DOHH2 (cell line): ENCODE results near the gene RBX1.

Experiments used
- H3F3A ChIP-seq: fragments of 200-600 bp; sonication (generic), shearing (Covaris generic); 2 replicates; pipeline ENCODE4 v1.6.0; 2016; ENCODE audit warnings: antibody characterized with exemption, mild to moderate bottlenecking; ENCODE audit not compliant: control insufficient read depth, insufficient read depth
- H3K27ac ChIP-seq: fragments of 200-600 bp; sonication (generic); 2 replicates; pipeline ENCODE4 v1.5.1; 2014; ENCODE audit warnings: low read depth, mild to moderate bottlenecking, low read length, moderate library complexity
- H3K27me3 ChIP-seq: fragments of 200-600 bp; sonication (generic); 2 replicates; pipeline ENCODE4 v1.6.1; 2014; ENCODE audit warnings: mild to moderate bottlenecking, low read length, mixed read lengths; ENCODE audit not compliant: control insufficient read depth
- H3K36me3 ChIP-seq: fragments of 200-600 bp; sonication (generic); 2 replicates; pipeline ENCODE4 v1.6.1; 2014; ENCODE audit warnings: mild to moderate bottlenecking, low read length, moderate library complexity, mixed read lengths; ENCODE audit not compliant: control insufficient read depth
- H3K4me1 ChIP-seq: fragments of 200-600 bp; sonication (generic); 2 replicates; pipeline ENCODE4 v1.6.1; 2014; ENCODE audit warnings: mild to moderate bottlenecking, low read length, mixed read lengths; ENCODE audit not compliant: control insufficient read depth
- H3K4me2 ChIP-seq: fragments of 200-600 bp; sonication (generic); 2 replicates; pipeline ENCODE4 v1.6.0; 2014; ENCODE audit warnings: mild to moderate bottlenecking, low read length, moderate library complexity
- H3K4me3 ChIP-seq: fragments of 200-600 bp; sonication (generic); 2 replicates; pipeline ENCODE4 v1.5.1; 2014; ENCODE audit warnings: mild to moderate bottlenecking, low read length, mixed read lengths
- H3K79me2 ChIP-seq: fragments of 200-600 bp; sonication (generic); 2 replicates; pipeline ENCODE4 v1.6.1; 2014; ENCODE audit warnings: mild to moderate bottlenecking, low read length, mixed read lengths; ENCODE audit not compliant: control insufficient read depth
- H3K9me2 ChIP-seq: fragments of 200-600 bp; sonication (generic); replicated peaks from 2 replicates; pipeline ENCODE4 v1.6.1; 2014; ENCODE audit warnings: mild to moderate bottlenecking, low read length, mixed read lengths; ENCODE audit not compliant: control insufficient read depth
- H3K9me3 ChIP-seq: fragments of 200-600 bp; sonication (generic); 2 replicates; pipeline ENCODE4 v1.6.1; 2014; ENCODE audit warnings: antibody characterized with exemption, low read length, mixed read lengths; ENCODE audit not compliant: control insufficient read depth, insufficient read depth
- H4K20me1 ChIP-seq: fragments of 200-600 bp; sonication (generic); 2 replicates; pipeline ENCODE4 v1.6.0; 2014; ENCODE audit warnings: low read depth, mild to moderate bottlenecking, antibody characterized with exemption, low read length, moderate library complexity; ENCODE audit not compliant: control insufficient read depth, insufficient read depth
- EZH2phosphoT487 ChIP-seq: fragments of 200-600 bp; sonication (generic); IDR thresholded peaks from 2 replicates; pipeline ENCODE4 v1.6.1; 2017; ENCODE audit warnings: borderline replicate concordance, mild to moderate bottlenecking, antibody characterized with exemption, low read length, moderate library complexity, mixed read lengths
- TF ChIP-seq, protein P1 (sequence below): fragments of 200-600 bp; sonication (generic); IDR thresholded peaks from one replicate; pipeline ENCODE4 v1.5.1; 2014; ENCODE audit warnings: antibody characterized with exemption, mild to moderate bottlenecking, low read depth, low read length; ENCODE audit not compliant: poor library complexity, severe bottlenecking

RBX1 gene

DNA sequence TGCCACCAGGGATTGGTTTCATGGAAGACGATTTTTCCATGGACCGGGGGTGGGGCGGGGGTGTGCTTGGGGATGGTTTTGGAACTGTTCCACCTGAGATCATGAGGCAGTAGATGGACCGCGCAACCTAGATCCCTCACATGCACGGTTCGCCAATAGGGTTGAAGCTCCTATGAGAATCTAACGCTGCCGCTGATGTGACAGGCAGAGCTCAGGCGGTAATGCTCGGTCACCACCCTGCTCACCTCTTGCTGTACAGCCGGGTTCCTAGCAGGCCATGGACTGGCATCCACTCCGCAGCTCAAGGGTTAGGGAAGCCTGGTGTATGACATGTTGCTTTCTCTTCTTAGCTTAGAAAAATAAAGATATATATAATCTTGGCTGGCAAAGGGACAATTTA lies 22.0 kb downstream of the RBX1 start:
- Histone ChIP-seq H3K79me2 (no peaks in the 10 kb centered on the region), H4K20me1 (no peaks in the 10 kb centered on the region), H3K9me2 (no peaks in the 10 kb centered on the region), H3K36me3 (peaks cover 39% of the 10 kb centered on the region), H3K4me1 (no peaks in the 10 kb centered on the region), H3F3A (peaks cover 17% of the 10 kb centered on the region), H3K27ac (no peak overlapping the region), H3K27me3 (no peaks in the 10 kb centered on the region), H3K4me2 (no peak overlapping the region), H3K9me3 (no peaks in the 10 kb centered on the region), H3K4me3 (no peak overlapping the region)
- TF ChIP-seq EZH2phosphoT487, result no peak
- TF ChIP-seq, protein P1, sequence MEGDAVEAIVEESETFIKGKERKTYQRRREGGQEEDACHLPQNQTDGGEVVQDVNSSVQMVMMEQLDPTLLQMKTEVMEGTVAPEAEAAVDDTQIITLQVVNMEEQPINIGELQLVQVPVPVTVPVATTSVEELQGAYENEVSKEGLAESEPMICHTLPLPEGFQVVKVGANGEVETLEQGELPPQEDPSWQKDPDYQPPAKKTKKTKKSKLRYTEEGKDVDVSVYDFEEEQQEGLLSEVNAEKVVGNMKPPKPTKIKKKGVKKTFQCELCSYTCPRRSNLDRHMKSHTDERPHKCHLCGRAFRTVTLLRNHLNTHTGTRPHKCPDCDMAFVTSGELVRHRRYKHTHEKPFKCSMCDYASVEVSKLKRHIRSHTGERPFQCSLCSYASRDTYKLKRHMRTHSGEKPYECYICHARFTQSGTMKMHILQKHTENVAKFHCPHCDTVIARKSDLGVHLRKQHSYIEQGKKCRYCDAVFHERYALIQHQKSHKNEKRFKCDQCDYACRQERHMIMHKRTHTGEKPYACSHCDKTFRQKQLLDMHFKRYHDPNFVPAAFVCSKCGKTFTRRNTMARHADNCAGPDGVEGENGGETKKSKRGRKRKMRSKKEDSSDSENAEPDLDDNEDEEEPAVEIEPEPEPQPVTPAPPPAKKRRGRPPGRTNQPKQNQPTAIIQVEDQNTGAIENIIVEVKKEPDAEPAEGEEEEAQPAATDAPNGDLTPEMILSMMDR, result no peak

- Histone ChIP-seq H3F3A (peaks cover 14% of the 10 kb centered on the region), H4K20me1 (no peaks in the 10 kb centered on the region), H3K9me2 (no peaks in the 10 kb centered on the region), H3K79me2 (no peaks in the 10 kb centered on the region), H3K4me2 (no peak overlapping the region), H3K27ac (no peak overlapping the region), H3K4me1 (no peaks in the 10 kb centered on the region), H3K4me3 (no peak overlapping the region), H3K36me3 (peaks cover 20% of the 10 kb centered on the region), H3K27me3 (no peaks in the 10 kb centered on the region), H3K9me3 (no peaks in the 10 kb centered on the region)
- TF ChIP-seq, protein P1, result no peak
- no peak for TF ChIP-seq EZH2phosphoT487
Measured at GRCh38 chr22:40975366-40975765, 24.2 kb downstream of the RBX1 start.

DNA sequence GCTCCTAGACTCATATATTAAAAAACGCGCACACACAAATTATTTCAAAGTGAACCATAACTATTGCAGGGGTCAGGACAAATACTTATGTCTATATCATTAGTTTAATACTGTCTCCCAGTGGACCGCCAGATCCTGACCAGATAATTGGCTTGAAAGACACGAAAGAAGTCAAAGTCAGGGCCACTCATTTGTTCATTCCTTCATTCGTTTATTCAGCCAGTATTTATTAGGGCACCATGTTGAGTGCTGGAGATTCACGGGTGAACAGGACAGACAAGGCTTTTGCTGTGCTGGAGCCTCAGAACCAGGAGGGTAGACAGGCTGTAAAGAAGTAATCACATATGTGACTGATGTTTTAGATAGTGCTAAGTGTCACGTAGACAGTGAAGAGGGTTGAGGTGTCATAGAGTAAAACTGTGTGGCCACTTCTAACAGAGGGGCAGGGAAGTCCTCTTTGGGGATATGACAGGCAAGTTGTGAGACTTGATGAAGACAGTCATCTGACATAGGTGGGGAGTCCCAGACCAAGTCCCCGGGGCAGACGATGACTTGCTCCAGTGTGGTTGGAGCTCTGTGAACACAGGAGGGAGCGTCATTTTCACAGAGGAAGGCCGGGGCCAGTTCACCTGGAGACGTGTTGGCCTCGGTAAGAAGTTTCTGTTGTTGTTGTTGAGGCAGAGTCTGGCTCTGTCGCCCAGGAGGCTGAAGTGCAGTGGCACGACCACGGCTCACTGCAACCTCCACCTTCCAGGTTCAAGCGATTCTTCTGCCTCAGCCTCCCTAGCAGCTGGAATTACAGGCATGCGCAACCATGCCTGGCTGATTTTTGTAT lies 25.9 kb downstream of the RBX1 start:
- Histone ChIP-seq H3K79me2 (no peaks in the 10 kb centered on the region), H3F3A (peaks cover 10% of the 10 kb centered on the region), H3K27me3 (no peaks in the 10 kb centered on the region), H3K4me1 (no peaks in the 10 kb centered on the region), H3K27ac (no peak overlapping the region), H3K9me2 (no peaks in the 10 kb centered on the region), H4K20me1 (no peaks in the 10 kb centered on the region), H3K9me3 (no peaks in the 10 kb centered on the region), H3K36me3 (peaks cover 8% of the 10 kb centered on the region), H3K4me2 (no peak overlapping the region), H3K4me3 (no peak overlapping the region)
- TF ChIP-seq EZH2phosphoT487, result no peak
- TF ChIP-seq, protein P1, result no peak
